Body of pancreas (tissue), 4 donors: Measurements from ENCODE around the gene PLAAT1.

ENCODE experiments used
- CTCF ChIP-seq, 7 experiments: fragments of 450-650 bp in 4 of 7; fragments of 200-600 bp in 3 of 7; sonication (generic) in 3 of 7; IDR thresholded peaks; one replicate each; pipeline ENCODE4 v1.5.1; 2016 to 2019; ENCODE audit warnings: antibody characterized with exemption in 7 of 7
- POLR2A ChIP-seq, 3 donors: fragments of 450-650 bp; IDR thresholded peaks; one replicate each; pipeline ENCODE4 v1.6.1; 2016; ENCODE audit warnings: antibody characterized with exemption in 3 of 3, mild to moderate bottlenecking in 2 of 3

GRCh38 chr3:193317682-193318300 is 76.8 kb downstream of the PLAAT1 start:
- TF ChIP-seq CTCF (IDR thresholded peaks at IDR 0.05) (no peak), POLR2A (IDR thresholded peaks at IDR 0.05) (no peak)
